Measurements from ENCODE around the gene ADAMTSL1. TPM values are rescaled to one million over a fixed set of nuclear protein-coding genes. Genes with fewer than 3 reads are reported as not detected.

Gene ADAMTSL1
- polyA plus RNA-seq, 1 donor: 16.3 TPM

DNA sequence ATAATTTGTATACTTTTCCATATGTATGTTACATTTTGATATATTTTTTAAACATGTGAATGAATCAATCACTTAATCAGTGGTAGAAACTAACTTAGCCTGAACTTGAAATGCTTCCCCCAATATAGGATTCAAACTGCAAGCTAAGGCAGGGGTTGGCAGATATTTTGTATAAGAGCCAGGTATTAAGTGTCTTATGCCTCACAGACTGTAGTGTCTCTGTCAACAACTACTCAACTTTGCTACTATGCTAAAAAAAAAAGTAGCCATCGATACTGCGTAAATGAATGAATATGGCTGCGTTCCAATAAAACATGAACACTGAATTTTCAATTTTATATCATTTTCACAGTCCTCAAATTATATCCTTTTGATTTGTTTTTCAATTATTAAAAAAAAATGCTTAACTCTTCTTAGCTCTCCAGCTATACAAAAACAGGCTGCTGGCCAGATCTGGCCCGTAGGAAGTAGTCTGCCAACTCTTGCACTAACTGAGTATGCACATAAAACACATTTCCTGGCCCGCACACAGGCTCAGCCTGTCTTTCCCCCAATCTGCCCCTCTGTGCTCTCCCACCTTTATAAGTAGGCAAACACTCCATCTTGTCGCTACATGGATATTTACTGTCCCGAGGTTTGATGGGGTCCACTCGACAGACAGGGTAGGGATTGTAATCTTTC, 467.2 kb downstream of the ADAMTSL1 start:
- no peak for DNase-seq

DNA sequence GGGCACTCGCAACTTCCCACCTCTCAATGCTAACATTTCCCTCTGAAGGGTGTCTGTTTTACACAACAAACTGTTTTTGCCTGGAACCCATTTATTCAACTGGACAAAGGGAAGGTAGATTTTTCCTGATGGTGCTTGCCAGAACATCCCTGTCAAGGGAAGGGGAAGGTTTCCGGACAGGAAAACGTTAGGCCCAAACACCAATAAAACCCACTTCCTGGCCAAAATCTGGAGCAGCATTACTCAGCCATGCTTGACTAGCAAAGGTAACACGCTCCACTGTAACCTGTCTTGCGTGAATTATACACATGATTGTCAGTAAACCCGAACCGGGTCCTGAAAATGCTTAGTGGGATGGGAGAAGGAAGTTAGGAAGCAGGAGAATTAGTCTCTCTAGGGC, 468.8 kb downstream of the ADAMTSL1 start:
- DNase-seq: no peak

DNA sequence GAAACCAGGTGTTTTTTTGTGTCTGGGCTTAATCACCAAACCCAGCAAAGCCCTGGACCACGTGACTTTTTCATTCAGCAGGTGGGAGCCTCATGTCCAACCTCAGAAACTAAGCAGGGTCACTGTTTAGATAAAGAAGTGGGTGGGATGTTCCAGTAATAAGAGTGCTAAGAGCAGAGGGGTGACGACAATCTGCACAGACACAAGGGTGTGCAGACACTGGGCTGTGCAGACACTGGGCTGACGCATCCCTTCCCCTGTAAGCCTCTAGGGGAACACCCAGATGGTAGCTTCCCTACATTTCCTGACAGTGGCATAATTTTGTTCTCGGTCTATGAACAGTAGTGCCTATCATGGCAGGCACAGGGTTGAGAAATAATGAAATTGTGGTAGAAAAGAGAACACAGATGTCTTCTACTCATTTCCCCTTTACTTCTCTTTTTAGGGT, 474.0 kb downstream of the ADAMTSL1 start:
- DNase-seq: no peak

DNA sequence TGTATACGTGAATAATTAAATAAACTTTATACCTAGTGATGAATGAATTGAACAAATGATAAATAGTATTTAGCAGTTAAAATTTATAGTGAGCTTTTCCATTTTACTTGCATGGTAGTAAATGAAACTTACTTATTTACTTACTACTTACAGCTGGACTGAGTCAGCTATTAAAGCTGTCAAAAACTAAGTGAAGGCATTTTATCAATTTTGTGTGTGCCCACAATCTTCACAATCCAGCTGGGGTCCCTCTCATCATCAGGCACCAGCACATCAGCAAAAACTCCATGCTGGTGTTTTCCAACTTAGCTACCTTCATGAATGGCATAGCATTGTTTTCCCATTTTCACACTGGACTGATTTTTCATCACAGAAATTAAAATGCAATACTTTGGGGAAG, 478.0 kb downstream of the ADAMTSL1 start:
- no peak for DNase-seq

DNA sequence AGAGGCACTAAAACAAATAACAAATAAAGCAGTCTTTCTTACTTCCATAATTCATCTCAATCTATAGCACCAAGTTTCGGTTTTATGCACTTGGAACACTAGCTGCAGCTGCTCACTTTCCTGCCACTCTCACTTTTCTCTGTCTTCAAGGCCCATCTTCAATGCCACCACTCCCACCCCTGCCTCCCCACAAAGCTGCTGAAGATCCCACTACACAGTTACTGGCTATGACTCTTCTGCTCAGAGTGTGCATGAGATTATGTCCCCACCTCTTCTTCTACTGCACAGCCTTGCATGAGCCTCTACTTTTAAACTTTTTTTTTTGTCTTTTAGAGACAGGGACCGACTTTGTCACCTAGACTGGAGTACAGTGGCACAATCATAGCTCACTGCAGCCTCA, 481.7 kb downstream of the ADAMTSL1 start:
- no peak for DNase-seq

Data from left kidney (tissue), 2 donors.